ENCODE measurements around the gene GLIS2.
A peak's percentile ranks its signal among the peaks of the same experiment; 100 is the strongest.

GLIS2 gene

GRCh38 chr16:4375717-4376116 is 59.9 kb downstream of the GLIS2 start:
- CTCF ChIA-PET, result interaction anchor here (0.6 to 3.3 kb wide), 4 partner anchors 16 to 175 kb away, joined by 3 to 32 read pairs (median 8); no protein-coding TSS in a partner anchor
- Histone ChIP-seq H3K27ac (ENCODE audit: extremely low read depth, low read depth, low read length) (no peak overlapping the region), H3K4me1 (ENCODE audit: control insufficient read depth, insufficient read depth, low read length) (peaks cover 21% of the 10 kb centered on the region), H3K4me3 (ENCODE audit: low read depth, low read length) (no peak overlapping the region), H3K9me3 (ENCODE audit: control insufficient read depth, insufficient read depth, low read depth, low read length) (no peaks in the 10 kb centered on the region), H3K36me3 (ENCODE audit: control insufficient read depth in 2 of 2, insufficient read depth in 1 of 2, low read length in 2 of 2) (peaks cover 0 to 4% of the 10 kb centered on the region in 2 experiments; a peak in 1 of 3 replicates)
- POLR2A ChIA-PET, result no interaction called here
- TF ChIP-seq ZBTB20 (tag by site-specific recombination; IDR thresholded peaks at IDR 0.05) (no peak), ZNF701 (tag by site-specific recombination; IDR thresholded peaks at IDR 0.05) (no peak), ZNF768 (tag by site-specific recombination; IDR thresholded peaks at IDR 0.05) (no peak), ZBTB44 (tag by site-specific recombination; IDR thresholded peaks at IDR 0.05) (no peak), ZNF169 (tag by site-specific recombination; IDR thresholded peaks at IDR 0.05) (no peak), ZNF623 (tag by site-specific recombination; IDR thresholded peaks at IDR 0.05) (no peak), ZFP69B (tag by site-specific recombination; IDR thresholded peaks at IDR 0.05) (0 out of 2 replicates have a peak, but pooled peaks have one; percentile 22), ZNF202 (tag by site-specific recombination; IDR thresholded peaks at IDR 0.05; ENCODE audit: borderline replicate concordance) (no peak)

GRCh38 chr16:4376126-4376892 is 60.4 kb downstream of the GLIS2 start:
- Histone ChIP-seq H3K27ac (ENCODE audit: extremely low read depth, low read depth, low read length) (no peak overlapping the region), H3K4me1 (ENCODE audit: control insufficient read depth, insufficient read depth, low read length) (peaks cover 21% of the 10 kb centered on the region), H3K4me3 (ENCODE audit: low read depth, low read length) (no peak overlapping the region), H3K36me3 (ENCODE audit: control insufficient read depth in 2 of 2, insufficient read depth in 1 of 2, low read length in 2 of 2) (peaks cover 0 to 9% of the 10 kb centered on the region in 2 experiments; a peak in 1 of 3 replicates), H3K9me3 (ENCODE audit: control insufficient read depth, insufficient read depth, low read depth, low read length) (no peaks in the 10 kb centered on the region)
- CTCF ChIA-PET, result interaction anchor here (0.7 to 1.6 kb wide), 2 partner anchors 14 to 17 kb away, joined by 3 to 4 read pairs; no protein-coding TSS in a partner anchor
- 0 out of 2 replicates have a peak, but pooled peaks have one; percentile 19 for TF ChIP-seq HIC1 (tag by site-specific recombination; IDR thresholded peaks at IDR 0.05)
- no peak for TF ChIP-seq ZSCAN30 (tag by site-specific recombination; IDR thresholded peaks at IDR 0.05)
- TF ChIP-seq KLF1 (tag by site-specific recombination; IDR thresholded peaks at IDR 0.05), result peak; percentile 73
- POLR2A ChIA-PET, result no interaction called here

GRCh38 chr16:4376893-4377572 is 61.2 kb downstream of the GLIS2 start:
- ChIA-PET POLR2A (no interaction called here), CTCF (interaction anchor here (0.7 to 1.6 kb wide), 4 partner anchors 9 to 26 kb away, joined by 3 to 5 read pairs (median 4); no protein-coding TSS in a partner anchor)
- H3K4me1 ChIP-seq (ENCODE audit: control insufficient read depth, insufficient read depth, low read length), result peaks cover 21% of the 10 kb centered on the region
- TF ChIP-seq KLF1 (tag by site-specific recombination; IDR thresholded peaks at IDR 0.05) (peak; percentile 61; the same call in 1 of the 2 replicates), ZFP69B (tag by site-specific recombination; IDR thresholded peaks at IDR 0.05) (no peak), HOXC10 (CRISPR knock-in tag; IDR thresholded peaks at IDR 0.05) (no peak), ZNF629 (tag by site-specific recombination; IDR thresholded peaks at IDR 0.05) (no peak), ZNF529 (tag by site-specific recombination; IDR thresholded peaks at IDR 0.05; ENCODE audit: insufficient replicate concordance) (no peak), ZNF433 (tag by site-specific recombination; IDR thresholded peaks at IDR 0.05; ENCODE audit: low read depth) (no peak), EGR2 (tag by site-specific recombination; IDR thresholded peaks at IDR 0.05; ENCODE audit: low read depth) (peak; percentile 32), SCRT1 (tag by site-specific recombination; IDR thresholded peaks at IDR 0.05; ENCODE audit: borderline replicate concordance) (no peak), YY1 (tag by site-specific recombination; IDR thresholded peaks at IDR 0.05) (no peak), ZFHX2 (tag by site-specific recombination; conservative IDR thresholded peaks at IDR 0.05) (peak; percentile 59), ZNF645 (tag by site-specific recombination; IDR thresholded peaks at IDR 0.05) (no peak), ZNF140 (tag by site-specific recombination; IDR thresholded peaks at IDR 0.05) (no peak), ZNF544 (tag by site-specific recombination; IDR thresholded peaks at IDR 0.05) (no peak), AEBP2 (tag by site-specific recombination; IDR thresholded peaks at IDR 0.05; ENCODE audit: borderline replicate concordance) (no peak), ZBTB20 (tag by site-specific recombination; IDR thresholded peaks at IDR 0.05) (no peak)

More at GRCh38 chr16:4376893-4377572, 61.2 kb downstream of the GLIS2 start:
- no peak overlapping the region for H3K4me3 ChIP-seq (ENCODE audit: low read depth, low read length)
- H3K9me3 ChIP-seq (ENCODE audit: control insufficient read depth, insufficient read depth, low read depth, low read length), result no peaks in the 10 kb centered on the region
- no peak overlapping the region for H3K27ac ChIP-seq (ENCODE audit: extremely low read depth, low read depth, low read length)
- peaks cover 0 to 12% of the 10 kb centered on the region in 2 experiments; a peak in 1 of 3 replicates for H3K36me3 ChIP-seq (ENCODE audit: control insufficient read depth in 2 of 2, insufficient read depth in 1 of 2, low read length in 2 of 2)
